ENCODE data around the gene MAP3K10.

MAP3K10 gene

GRCh38 chr19:40257096-40257517, 65.9 kb downstream of the MAP3K10 start:
- DNase-seq (ENCODE audit: low read depth), result no peak
- H3K4me3 ChIP-seq (ENCODE audit: low read depth, low read length), result no peak overlapping the region
- TF ChIP-seq, protein P1, sequence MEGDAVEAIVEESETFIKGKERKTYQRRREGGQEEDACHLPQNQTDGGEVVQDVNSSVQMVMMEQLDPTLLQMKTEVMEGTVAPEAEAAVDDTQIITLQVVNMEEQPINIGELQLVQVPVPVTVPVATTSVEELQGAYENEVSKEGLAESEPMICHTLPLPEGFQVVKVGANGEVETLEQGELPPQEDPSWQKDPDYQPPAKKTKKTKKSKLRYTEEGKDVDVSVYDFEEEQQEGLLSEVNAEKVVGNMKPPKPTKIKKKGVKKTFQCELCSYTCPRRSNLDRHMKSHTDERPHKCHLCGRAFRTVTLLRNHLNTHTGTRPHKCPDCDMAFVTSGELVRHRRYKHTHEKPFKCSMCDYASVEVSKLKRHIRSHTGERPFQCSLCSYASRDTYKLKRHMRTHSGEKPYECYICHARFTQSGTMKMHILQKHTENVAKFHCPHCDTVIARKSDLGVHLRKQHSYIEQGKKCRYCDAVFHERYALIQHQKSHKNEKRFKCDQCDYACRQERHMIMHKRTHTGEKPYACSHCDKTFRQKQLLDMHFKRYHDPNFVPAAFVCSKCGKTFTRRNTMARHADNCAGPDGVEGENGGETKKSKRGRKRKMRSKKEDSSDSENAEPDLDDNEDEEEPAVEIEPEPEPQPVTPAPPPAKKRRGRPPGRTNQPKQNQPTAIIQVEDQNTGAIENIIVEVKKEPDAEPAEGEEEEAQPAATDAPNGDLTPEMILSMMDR (conservative IDR thresholded peaks at IDR 0.05; ENCODE audit: low read depth, low read length), result no peak

DNA sequence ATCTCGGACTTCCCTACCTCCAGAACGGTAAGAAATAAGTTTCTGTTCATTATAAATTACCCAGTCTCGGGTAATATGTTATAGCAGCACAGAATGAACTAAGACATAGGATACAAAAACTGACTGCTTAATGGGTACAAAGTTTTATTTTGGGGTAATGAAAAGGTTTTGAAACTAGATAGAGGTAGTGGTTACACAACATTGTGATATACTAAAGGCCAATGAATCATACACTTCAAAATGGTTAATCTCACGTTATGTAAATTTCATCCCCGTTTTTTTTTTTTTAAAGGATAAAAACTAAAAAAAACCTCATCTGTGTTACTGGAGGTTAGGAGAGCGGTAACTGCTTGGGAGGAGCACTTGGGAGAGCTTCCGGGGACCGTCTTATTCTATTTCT, 70.4 kb downstream of the MAP3K10 start:
- DNase-seq (ENCODE audit: low read depth), result no peak
- H3K4me3 ChIP-seq (ENCODE audit: low read depth, low read length), result no peak overlapping the region
- TF ChIP-seq, protein P1 (conservative IDR thresholded peaks at IDR 0.05; ENCODE audit: low read depth, low read length), result no peak

- TF ChIP-seq, protein P1 (conservative IDR thresholded peaks at IDR 0.05; ENCODE audit: low read depth, low read length), result no peak
- no peak overlapping the region for H3K4me3 ChIP-seq (ENCODE audit: low read depth, low read length)
- DNase-seq (ENCODE audit: low read depth), result no peak
These were observed 71.2 kb downstream of the MAP3K10 start for GRCh38 chr19:40262422-40262821.

DNA sequence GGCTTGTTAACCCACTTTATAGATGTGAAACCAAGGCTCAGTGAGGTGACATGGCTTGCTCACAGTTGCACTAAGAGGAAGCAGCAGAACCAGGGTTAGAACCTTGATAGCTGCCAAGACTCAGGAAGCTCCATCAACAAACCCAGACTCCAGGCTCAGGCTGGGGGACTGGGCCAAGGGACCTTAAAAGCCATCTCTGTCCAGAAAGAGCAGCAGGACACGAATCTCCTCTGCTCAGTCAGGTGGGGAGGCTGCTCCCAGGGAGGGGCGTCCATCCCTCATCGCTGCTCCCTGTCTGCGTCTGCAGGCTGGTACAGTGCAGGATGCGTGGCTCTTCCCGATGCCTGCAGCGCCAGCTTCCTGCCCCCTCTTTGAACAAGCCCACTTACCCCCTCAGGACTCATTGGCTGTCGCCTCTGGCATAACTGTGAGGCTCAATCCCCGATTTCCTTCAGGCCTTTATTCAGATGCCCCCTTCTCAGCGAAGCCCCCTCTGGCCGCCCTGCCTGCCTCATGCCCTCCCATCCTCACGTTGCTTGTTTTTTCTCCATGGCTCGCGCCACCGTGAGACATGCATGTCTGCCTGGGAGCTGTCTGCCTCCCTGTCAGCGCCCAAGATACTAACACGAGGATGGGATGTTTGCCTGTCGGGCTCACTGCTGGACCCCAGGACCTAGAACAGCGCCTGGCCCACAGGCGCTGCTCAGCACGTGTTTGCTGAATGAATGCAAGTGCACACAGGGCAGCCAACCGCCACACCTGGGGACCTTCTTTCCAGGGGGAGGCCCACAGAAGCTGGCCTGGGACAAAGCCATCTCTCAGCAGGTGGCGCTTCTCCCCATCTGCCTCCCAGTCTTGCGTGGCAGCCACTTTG, 72.5 kb downstream of the MAP3K10 start:
- TF ChIP-seq, protein P1 (conservative IDR thresholded peaks at IDR 0.05; ENCODE audit: low read depth, low read length), result no peak
- H3K4me3 ChIP-seq (ENCODE audit: low read depth, low read length), result no peak overlapping the region
- DNase-seq (ENCODE audit: low read depth), result no peak

GRCh38 chr19:40264314-40265054, 73.3 kb downstream of the MAP3K10 start:
- no peak for DNase-seq (ENCODE audit: low read depth)
- TF ChIP-seq, protein P1 (conservative IDR thresholded peaks at IDR 0.05; ENCODE audit: low read depth, low read length), result no peak
- no peak overlapping the region for H3K4me3 ChIP-seq (ENCODE audit: low read depth, low read length)
